Fibroblast of upper back skin (primary cell): Measurements from ENCODE around the gene HAVCR2.

ENCODE experiments used
- DNase-seq: peaks from one replicate; pipeline ENCODE4 v3.0.0-alpha.2; 2013

Gene HAVCR2

GRCh38 chr5:157038568-157039187, 70.2 kb downstream of the HAVCR2 start:
- no peak for DNase-seq
